LNCaP clone FGC (cell line): ENCODE measurements around the gene HIVEP3.

Experiments
- DNase-seq: peaks from one replicate; pipeline ENCODE4 v3.0.0-alpha.2; 2011; ENCODE audit warnings: low read depth
- H3K4me3 ChIP-seq: 2 replicates; pipeline ENCODE4 v1.5.1; 2011; ENCODE audit warnings: mild to moderate bottlenecking, low read depth, low read length, control low read depth
- TF ChIP-seq, protein P1 (sequence below): IDR thresholded peaks from 2 replicates; pipeline ENCODE4 v1.5.1; 2012; ENCODE audit warnings: mild to moderate bottlenecking; ENCODE audit not compliant: control insufficient read depth, insufficient read depth; ENCODE audit errors: extremely low read depth

The HIVEP3 gene

DNA sequence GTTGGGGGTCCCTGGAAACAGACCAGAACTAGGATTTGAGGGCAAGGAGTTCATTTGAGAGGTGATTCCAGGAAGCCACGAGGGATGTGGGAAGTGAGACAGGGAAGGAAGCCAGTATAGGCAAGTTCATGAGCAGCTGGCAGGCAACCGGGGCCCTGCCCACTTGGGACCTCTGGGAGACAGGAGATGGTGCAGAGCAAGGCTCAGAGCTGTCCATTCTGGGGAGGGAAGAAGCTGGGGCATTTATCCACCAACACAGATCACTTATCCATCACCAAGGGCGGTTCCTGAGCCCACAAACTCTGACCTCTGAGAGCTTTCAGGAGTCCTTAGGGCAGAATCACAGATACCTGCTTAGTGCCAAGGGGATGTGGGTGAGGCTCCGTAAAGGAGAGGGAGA lies 451.0 kb downstream of the HIVEP3 start:
- TF ChIP-seq, protein P1, sequence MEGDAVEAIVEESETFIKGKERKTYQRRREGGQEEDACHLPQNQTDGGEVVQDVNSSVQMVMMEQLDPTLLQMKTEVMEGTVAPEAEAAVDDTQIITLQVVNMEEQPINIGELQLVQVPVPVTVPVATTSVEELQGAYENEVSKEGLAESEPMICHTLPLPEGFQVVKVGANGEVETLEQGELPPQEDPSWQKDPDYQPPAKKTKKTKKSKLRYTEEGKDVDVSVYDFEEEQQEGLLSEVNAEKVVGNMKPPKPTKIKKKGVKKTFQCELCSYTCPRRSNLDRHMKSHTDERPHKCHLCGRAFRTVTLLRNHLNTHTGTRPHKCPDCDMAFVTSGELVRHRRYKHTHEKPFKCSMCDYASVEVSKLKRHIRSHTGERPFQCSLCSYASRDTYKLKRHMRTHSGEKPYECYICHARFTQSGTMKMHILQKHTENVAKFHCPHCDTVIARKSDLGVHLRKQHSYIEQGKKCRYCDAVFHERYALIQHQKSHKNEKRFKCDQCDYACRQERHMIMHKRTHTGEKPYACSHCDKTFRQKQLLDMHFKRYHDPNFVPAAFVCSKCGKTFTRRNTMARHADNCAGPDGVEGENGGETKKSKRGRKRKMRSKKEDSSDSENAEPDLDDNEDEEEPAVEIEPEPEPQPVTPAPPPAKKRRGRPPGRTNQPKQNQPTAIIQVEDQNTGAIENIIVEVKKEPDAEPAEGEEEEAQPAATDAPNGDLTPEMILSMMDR, result no peak
- DNase-seq, result no peak
- H3K4me3 ChIP-seq, result no peak overlapping the region

DNA sequence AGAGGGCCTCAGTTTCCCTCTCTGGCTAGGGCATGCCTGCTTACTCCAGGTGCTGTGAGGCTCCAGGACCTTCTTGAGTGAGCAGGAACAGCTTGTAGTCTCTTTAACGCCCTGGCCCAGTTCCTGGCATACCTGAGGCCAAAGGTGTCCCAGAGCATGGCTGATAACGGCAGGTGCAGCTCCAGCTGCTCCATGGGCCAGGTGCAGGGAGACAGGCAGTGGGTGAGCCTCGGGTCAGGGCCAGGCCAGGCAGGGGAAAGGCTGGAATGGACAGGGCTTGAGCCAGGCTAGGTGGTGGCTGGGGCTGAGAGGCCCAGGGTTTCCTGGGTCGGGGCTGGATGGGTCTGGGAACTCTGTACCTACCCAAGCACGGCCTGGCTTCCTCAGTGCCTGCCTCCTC lies 452.6 kb downstream of the HIVEP3 start:
- no peak overlapping the region for H3K4me3 ChIP-seq
- DNase-seq, result no peak
- TF ChIP-seq, protein P1, result no peak

DNA sequence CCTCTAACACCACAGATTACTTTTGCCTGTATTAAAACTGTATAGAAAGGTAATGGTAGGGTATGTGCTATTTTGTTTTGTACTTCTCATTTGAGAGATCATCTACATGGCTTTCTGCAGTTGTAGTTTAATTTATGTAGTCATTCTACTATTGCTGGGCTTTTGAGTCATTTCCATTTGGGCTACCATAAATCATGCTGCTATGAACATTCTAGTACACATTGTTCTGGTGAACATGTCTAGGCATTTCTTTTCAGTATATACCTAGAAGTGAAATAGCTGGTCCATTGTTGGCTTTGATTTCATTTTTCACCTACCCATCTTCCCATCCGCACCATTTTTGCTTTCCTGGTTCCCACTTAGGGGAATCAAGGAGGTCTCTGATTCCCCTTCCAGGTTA lies 453.0 kb downstream of the HIVEP3 start:
- H3K4me3 ChIP-seq, result no peak overlapping the region
- DNase-seq, result no peak
- TF ChIP-seq, protein P1, result no peak

DNA sequence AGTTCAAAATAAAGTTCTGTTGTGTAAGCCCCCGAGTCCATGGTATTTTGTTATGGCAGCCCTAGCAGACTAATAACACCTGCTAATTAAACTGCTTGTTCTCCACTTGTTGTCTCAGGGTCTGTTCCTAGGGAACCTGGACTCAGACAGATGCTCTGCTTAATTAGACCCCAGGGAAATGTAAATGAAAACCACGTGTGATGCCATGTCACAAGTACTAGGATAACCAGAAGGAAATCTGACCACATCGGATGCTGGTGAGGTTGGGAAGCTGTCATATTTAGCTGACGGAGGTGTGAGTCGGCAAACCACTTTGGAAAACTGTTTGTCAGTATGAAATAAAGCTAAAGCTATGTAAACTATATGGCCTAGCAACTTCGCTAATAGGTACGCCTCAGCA lies 453.8 kb downstream of the HIVEP3 start:
- TF ChIP-seq, protein P1, result no peak
- H3K4me3 ChIP-seq, result no peak overlapping the region
- DNase-seq, result no peak

DNA sequence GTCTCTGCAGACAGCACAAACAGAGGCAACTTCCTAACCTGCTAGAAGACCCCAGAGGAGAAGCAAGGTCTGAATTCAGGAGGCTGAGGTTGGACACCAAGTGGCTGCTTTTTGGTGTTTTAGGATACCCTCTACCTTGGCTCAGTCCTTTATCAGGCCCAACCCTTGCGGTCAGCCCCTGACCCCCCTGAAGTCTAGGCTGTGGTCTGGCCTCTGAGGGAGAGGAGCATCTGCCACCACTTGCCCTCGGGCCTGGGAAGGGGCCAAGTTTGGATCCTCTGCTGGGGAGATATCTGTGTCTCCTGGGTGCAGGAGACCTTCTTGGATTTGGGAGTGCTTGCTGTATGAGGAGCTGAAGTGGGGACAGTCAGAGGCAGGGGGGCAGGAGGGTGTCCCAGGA lies 455.2 kb downstream of the HIVEP3 start:
- TF ChIP-seq, protein P1, result no peak
- no peak for DNase-seq

DNA sequence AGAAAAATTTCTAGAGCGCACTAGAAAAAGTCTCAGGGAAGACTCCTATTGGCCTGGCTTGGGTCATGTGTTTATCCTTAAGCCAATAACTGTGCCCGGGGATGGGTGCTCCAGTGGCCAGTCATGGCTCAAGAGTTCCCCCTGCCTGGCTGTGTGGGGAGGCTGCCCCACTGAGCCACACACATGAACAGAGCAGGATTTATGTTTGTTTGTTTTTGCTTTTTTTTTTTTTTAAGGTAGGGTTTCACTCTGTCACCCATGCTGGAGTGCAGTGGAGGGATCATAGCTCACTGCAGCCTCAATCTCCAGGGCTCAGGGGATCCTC lies 456.1 kb downstream of the HIVEP3 start:
- TF ChIP-seq, protein P1, result no peak
- no peak for DNase-seq
- no peak overlapping the region for H3K4me3 ChIP-seq

More for the DNA sequence above, 455.2 kb downstream of the HIVEP3 start:
- H3K4me3 ChIP-seq, result no peak overlapping the region

DNA sequence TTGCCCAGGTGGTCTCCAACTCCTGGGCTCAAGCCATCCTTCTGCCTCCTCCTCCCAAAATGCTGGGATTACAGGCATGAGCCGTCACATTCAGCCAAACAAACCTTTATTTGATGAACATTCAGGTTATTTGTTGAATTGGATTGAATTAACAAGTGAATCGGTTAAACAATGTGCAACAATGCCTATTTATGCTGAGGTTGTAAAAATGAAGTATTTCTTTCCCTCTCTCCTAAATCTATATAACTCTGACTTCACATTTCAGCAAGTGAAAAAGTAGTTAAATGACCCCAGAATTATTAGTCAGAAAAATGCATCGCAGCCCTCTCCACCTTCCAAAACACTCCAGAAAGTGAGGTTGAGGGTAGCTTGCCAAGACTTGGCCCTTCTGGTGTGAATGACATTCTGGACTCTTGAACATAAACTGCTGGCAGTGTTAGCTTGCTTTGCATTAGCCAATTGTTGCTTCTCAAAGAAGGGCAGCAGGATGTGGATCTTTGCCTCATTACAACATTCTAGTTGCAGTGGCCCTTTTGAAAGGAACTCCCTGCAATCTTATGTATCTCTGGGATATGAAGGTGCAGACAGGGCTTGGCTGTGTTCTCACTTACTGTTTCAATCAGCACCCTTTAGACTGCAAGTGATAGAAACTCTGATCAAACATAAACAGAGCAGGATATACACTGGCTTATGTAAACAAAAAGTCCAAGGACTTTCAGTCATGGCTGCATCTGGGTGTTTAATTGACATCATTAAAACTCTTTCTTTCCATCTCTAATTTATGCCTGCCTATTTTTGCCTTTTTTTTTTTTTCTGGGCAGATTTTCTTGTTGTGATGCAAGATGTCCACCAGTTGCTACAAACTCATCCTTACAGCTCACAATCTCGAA lies 456.7 kb downstream of the HIVEP3 start:
- no peak overlapping the region for H3K4me3 ChIP-seq
- DNase-seq, result no peak
- TF ChIP-seq, protein P1, result no peak
